Inferior parietal cortex (tissue), 1 donor: Measurements from ENCODE around the gene ZMYM3.
"Not testable (repeated sequence)": the region's sequence is repeated elsewhere in the genome, so short reads cannot be mapped to it uniquely, and the experiment has no call there.

Experiments
- DNase-seq: peaks from one replicate; pipeline ENCODE4 v3.0.0-alpha.2; 2016; ENCODE audit errors: extremely low spot score

Gene ZMYM3

DNA sequence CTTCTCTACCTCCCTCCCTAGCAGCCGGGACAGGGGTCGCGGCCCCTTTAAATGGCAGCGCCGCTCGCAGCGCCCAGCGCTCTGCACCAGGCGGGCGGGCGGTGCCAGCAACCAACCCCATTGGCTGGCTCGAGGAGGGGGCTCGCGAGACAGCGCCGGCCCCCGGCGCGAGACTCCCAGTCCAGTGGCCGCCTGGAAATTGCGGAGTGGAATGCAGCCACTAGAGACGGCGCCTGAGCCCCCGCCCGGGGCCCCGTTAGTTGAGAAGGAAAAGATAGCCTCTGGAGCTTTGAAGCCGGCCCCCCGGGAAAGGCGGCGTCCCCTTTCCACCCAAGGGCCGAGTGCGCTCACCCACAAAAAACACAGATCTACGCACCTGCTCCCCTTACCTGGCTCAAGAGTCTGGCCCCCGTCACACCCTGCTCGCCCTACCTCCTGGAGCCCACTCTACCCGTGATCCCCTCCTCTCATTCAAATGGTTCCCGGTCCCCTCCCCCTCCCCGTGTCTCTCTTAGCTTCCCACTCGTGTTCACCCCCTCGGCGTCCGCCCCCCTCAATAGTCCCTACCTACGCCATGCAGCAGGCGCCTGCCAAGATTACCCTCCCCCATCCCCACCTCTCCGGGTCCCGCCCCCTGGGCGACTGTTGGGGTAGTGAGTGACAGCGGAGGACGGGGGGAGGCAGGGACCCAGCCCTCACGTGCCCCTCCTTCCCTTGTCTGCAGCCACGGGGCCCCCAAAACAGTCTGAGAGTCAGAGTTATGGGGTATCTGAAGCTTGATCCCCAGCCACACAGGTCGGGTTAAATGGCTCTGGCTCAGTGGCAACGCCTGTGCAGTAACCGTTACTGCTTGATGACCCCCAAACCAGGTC lies at the start of gene ZMYM3:
TSS of gene ZMYM3 (minus strand) at position 49 of the 872 bp plus-strand sequence. CDS start 885 bp downstream, outside the sequence.
- peak; percentile 73 for DNase-seq

DNA sequence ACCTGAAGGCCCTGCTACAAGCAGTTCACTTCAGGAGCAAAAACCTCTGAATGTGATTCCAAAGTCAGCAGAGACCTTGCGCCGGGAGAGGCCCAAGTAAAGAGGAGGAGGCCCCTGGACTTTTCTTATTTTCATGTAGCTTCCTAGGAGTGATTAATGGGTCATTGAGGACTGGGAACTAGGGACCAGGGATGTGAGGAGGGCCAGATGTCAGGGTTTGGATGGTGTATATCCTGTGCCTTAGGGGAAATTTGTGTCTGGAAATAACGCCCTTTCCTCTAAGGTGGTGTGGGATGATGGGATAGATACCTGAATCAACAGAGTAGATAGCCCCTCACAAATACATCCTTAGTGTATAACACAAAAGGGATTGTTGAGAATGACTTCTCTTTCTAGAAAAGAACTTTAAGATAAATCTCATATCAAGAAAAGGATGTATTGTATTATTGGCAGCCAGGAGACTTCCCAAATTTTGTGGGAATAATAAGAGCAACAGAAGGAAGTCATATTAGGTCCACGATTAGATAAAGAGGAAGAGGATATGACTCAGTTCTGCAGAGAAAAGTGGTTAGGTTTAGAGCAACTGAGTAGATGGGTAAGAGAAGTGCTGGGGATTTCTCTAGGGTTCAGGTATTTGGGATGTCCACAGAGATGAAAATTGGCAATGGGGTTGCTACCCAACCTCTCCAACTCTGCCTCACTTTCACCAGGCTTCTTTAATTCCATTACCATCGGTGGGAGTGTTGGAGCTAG lies 48.7 kb upstream of the ZMYM3 start:
- DNase-seq, result no peak

DNA sequence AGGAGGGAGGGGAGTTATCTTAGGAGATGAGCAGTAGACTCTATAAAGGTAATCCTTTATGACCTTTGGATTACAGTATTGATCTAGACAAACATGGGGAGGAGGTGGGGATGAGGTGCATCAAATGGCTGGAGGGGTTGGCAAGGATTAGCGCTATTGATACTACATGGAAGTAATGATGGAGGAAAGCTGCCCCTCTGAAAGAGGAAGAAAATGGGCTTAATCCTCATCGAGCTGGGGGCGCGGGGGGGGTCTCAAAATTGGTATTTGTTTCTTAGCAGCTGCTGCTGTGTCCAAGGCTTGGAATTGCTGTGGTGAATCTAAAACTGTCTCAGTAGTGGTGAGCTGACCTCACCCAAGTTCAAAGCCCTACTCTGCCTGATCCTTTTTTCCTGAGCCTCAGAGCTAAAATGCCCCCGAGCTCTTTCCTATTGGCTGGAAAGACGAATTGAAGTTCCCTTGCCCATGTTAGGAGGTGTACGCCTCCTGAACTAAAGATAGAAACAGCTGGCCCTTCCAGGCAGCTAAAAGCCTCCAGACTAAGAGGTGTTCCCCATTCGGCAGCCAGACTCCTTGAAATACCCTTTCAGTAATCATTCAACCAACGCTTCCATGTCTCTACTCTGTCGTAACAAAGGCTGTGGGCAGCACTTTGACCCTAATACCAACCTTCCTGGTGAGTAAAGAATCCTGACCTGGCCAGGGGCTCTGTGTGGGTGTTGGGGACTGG lies 47.4 kb upstream of the ZMYM3 start, which contains the start of gene ITGB1BP2:
TSS of gene ITGB1BP2 (plus strand) at position 556 of the 730 bp plus-strand sequence. CDS start at position 613, 57 bp downstream.
- DNase-seq, result no peak

DNA sequence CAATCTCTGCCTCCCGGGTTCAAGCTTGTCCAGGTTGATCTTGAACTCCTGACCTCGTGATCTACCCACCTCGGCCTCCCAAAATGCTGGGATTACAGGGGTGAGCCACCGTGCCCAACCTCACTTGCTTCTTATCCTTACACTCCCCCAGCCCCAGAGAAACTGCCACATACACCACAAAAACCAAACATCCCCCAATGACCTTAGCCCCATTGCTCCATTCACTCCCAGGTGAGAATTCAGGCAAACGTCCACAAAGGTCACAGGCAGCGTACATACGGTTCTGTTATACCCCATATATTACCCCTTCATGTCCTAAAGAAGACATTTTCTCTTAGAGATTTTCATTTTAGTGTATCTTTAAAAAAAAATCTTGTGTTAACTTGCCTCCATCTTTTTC lies 46.6 kb upstream of the ZMYM3 start:
- DNase-seq, result not testable (repeated sequence)

DNA sequence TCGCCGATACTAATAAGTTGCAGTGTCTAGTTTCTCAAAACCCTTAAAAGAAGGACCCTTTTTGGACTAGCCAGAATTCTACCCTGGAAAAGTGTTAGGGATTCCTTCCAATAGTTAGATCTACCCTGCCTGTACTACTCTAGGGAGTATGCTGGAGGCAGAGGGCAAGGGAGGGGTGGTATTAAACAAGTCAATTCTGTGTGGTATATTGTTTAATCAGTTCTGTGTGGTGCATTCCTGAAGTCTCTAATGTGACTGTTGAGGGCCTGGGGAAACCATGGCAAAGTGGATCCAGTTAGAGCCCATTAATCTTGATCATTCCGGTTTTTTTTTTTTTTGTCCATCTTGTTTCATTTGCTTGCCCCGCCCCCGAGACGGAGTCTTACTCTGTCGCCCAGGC lies 46.1 kb upstream of the ZMYM3 start:
- not testable (repeated sequence) for DNase-seq

DNA sequence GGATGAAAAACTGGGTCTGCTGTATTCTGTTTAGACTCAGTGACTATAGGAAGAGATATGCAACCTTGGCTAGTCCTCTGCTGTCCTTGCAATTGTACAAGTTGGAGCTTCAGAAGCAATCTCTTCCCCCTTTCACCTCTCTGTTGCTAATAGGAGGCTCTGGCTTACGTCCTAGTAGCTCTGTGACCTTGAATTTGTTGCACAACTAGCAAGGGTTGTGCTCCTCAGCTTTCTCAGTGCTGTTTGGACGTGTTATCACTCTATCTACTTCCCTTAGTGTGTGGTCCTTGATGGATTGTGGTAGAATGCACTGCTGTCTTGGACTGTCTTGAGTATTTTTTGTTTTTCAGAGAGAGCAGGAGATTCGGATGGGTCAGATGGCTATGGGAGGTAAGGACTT lies 44.2 kb upstream of the ZMYM3 start:
- no peak for DNase-seq

DNA sequence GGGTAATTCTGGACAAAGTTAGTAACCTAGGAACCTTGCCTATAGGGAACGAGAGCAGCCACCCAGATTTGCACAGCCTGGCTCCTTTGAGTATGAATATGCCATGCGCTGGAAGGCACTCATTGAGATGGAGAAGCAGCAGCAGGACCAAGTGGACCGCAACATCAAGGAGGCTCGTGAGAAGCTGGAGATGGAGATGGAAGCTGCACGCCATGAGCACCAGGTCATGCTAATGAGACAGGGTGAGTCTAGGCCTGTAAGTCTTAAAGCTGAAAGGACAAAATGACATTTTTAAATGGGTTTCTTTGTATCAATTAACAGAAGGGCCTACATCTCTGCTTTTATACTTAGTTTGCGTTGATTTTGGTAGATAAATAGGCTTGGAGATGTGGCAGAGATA lies 42.9 kb upstream of the ZMYM3 start:
- DNase-seq, result no peak

DNA sequence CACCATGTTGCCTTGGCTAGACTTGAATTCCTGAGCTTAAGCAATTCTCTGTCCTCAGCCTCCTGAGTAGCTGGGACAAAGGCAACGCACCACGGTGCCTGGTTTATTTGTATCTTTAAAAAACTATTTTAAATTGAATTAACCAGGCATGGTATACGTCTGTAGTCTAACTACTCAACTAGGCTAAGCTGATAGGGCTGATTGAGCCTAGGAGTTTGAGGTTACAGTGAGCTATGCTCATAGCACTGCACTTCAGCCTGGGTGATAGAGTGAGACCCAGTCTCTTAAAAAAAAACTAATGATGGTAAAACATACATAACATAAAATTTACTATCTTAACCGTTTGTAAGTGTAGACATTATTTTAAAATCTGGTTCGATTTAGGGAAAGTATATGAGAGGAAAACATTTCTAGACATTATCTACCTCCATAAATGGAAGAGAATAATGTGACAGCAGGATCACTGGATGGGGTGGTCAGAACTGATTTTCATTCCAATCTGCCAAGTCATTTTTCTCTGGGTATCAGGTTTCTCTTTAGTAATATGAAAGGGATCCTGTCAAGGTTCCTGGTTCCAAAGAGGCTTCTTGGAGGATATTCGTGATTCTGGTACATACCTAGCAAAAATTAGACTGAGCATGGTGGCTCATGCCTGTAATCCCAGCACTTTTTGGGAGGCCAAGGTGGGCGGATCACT lies 38.9 kb upstream of the ZMYM3 start:
- DNase-seq, result no peak

DNA sequence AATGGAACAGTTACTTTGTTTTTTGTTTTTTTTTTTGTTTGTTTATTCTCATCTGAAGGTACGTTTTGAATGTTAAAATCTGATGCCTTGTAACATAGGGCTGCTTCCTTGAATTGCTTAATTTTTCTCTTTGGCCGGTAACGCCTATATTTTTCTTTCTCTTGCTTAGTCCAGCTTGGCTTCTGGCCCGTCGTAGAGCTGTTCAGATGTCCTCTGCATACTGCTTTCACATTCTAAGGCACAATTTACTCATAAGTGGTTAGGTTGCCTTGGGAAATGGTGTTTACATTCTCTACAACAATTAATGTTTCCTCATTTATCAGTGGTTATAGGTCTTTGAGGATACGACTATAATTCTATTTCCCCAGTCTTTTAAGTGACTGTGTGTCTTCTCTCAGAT lies 37.4 kb upstream of the ZMYM3 start:
- no peak for DNase-seq

DNA sequence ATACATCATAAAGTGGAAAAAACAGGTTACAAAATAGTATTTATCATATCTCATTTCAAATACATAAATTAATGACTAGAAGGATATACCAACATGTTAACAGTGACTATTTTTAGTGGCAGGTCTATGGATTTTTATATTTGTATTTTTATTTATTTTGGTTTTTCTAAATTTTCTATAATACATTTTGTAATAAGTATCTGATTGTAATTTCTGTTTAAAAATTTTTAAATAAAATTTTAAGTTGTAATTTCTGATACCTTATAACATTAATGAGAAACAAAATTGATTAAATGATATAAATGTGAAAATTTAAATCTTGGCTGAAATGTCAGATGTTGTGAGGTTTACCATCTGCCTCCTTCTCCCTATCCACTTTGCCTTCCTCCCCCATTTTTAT lies 32.0 kb upstream of the ZMYM3 start:
- DNase-seq, result no peak

DNA sequence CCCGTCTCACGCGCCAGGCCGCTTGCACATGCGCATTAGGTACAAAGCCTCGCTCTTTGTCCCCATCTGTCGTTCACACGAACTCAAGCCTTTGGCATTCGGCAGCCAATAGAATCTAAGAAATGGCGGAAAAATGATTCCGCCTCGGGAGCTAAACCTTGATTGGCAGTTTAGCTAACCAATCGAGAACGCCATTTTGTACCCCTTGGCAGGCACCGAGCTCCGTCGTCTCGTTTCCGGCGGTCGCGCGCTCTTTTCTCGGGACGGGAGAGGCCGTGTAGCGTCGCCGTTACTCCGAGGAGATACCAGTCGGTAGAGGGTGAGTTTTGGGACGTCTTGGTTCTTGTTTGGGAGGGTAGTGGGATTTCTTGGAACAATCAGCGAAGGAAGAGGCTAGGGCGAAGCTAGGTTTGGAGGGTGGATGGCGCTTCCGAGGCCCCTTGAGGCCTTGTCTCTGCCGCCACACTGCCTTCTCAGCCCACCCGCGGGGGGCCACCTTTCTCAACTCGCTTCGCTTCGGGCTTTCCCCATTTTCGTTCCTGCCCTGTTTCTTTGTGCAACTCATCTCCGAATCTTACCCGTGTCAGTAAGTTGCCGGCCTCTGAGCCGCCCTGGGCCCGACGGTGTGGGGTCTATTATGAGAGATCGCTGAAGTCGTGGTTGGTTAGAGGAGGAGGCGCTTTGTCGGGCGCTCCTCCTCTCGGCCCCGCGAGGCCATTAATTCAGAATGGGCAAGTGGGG lies 29.6 kb upstream of the ZMYM3 start, which contains the start of gene NONO:
TSS of gene NONO (plus strand) at position 233 of the 741 bp plus-strand sequence. CDS start 7,003 bp downstream, outside the sequence.
- peak; percentile 98 for DNase-seq

DNA sequence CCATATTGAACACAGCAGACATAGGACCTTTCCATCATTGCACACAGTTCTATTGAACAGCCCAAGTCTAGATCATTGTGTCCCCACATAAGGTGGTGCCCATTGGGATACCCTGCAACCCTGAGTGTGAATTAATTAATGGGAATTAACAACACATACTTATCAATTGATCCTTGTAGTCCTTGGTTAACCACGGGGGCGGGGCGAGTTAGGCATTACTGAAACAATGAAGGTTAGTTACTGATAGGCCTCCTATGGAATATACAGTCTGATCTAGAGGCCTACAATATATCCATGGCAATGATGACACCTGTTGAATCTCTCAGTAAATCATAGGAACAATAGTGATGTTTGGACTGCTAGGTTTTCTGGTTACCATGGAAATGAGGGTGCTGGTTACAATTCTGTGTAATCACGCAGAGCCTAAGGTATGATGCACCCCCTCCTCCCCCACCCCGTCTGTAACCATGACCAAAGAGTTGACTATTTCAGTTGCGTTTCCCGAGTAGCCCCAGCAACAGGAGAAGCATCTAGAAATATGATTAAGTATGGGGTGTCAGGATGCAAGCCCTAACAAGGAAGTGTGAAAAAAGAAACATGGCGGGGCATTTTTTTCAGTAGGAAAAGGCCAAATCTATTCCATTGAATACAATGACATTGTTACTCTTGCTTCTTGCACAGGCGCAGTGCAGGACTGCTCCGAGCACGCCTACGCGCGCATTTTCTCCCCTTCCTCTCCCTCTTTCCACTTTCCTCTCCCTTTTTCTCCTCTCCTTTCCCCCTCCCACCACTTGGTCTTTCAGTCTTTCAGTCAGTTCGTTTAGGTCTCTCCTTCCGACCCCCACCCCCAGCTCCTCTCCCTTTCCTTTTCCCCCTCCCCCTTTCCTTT lies 28.8 kb upstream of the ZMYM3 start:
- no peak for DNase-seq

DNA sequence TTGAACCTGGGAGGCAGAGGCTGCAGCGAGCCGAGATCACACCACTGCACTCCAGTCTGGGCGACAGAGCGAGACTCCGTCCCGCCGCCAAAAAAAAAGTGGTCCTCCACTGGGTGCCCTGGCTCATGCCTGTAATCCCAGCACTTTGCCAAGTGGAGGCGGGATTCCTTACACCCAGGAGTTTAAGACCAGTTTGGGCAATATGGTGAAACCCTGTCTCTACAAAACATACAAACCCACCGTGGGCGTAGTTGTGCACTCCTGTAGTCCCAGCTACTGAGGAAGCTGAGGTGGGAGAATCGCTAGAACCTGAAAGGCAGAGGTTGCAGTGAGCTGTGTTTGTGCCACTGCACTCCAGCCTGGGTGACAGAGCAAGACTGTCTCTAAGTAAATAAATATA lies 27.4 kb upstream of the ZMYM3 start:
- not testable (repeated sequence) for DNase-seq

DNA sequence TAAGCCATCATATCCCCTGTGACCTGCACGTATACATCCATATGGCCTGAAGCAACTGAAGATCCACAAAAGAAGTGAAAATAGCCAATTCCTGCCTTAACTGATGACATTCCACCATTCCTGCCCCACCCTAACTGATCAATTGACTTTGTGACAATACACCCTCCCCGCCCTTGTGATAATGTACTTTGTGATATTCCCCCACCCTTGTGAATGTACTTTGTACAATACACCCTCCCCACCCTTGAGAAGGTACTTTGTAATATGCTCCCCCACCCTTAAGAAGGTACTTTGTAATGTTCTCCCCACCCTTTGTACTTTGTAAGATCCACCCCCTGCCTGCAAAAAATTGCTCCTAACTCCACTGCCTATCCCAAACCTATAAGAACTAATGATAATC lies 18.4 kb upstream of the ZMYM3 start:
- not testable (repeated sequence) for DNase-seq

DNA sequence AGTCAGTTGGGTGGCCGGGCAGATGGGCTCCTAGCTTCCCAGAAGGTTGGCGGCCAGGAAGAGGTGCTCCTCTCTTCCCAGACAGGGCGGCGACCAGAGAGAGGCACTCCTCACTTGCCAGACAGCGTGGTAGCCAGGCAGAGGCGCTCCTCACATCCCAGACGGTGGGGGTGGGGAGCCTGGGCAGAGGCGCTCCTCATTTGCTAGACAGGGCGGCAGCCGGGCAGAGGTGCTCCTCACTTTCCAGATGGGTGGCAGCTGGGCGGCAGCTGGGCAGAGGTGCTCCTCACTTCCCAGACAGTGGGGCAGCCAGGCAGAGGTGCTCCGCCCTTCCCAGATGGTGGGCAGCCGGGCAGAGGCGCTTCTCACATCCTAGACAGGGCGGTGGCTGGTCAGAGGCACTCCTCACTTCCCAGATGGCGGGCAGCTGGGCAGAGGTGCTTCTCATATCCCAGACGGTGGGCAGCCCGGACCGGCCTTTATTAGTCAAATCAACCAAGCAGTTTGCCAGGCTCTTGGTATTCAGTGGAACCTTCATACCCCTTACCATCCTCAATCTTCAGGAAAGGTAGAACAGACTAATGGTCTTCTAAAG lies 16.0 kb upstream of the ZMYM3 start:
- DNase-seq, result no peak

DNA sequence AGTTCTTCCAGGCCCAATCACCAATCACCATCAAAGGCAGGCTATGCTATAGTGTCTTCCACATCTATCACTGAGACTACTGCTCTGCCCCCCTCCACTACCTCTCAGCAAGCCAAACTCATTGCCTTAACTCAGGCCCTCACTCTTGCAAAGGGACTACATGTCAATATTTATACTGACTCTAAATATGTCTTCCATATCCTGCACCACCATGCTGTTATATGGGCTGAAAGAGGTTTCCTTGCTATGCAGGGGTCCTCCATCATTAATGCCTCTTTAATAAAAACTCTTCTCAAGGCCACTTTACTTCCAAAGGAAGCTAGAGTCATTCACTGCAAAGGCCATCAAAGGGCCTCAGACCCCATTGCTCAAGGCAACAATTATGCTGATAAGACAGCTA lies 14.7 kb upstream of the ZMYM3 start:
- not testable (repeated sequence) for DNase-seq

DNA sequence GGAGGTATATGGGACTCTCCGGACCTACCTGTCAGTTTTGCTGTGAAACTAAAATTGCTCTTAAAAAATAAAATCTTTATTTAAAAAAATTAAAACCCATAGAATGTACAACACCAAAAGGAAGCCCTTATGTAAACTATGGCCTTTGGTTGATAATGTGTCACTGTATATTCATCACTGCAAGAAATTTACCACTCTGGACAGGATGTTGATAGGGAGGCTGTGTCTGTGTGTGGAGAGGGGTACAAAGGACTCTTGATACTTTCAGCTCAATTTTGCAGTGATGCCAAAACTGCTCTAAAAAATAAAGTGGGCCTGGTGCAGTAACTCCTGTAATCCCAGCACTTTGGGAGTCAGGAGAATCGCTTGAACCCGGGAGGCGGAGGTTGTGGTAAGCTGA lies 2.9 kb upstream of the ZMYM3 start:
- no peak for DNase-seq

DNA sequence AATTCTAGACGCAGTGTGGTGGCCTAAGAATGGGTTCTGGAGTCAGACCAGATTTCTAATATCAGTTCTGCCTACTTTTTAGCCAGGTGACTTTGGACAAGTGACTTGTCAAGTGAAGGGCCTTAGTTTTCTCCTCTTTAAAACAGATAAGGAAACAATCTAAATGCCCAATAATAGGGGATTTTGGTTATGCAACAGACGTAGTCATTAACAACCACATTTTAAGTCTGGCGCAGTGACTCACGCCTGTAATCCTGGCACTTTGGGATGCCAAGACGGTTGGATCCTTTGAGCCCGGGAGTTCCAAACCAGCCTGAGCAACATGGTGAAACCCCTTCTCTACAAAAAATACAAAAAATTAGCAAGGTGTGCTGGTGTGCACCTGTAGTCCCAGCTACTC lies 2.1 kb upstream of the ZMYM3 start:
- no peak for DNase-seq
